HG02678 (cell line): Measurements from ENCODE around the gene EPS8.
"Not testable (repeated sequence)": the region's sequence is repeated elsewhere in the genome, so short reads cannot be mapped to it uniquely, and the experiment has no call there.

Source experiments
- ATAC-seq: cut with Tn5 transposase; IDR thresholded peaks from one replicate; pipeline ENCODE4 v1.9.1; 2021; ENCODE audit warnings: mild to moderate bottlenecking, moderate library complexity; ENCODE audit not compliant: unreplicated experiment

The EPS8 gene

GRCh38 chr12:15662303-15662980 is 126.7 kb downstream of the EPS8 start:
- no peak for ATAC-seq

- ATAC-seq, result no peak
These were observed 137.8 kb downstream of the EPS8 start for GRCh38 chr12:15651371-15651770.

GRCh38 chr12:15650399-15651128 is 138.6 kb downstream of the EPS8 start:
- ATAC-seq, result no peak

GRCh38 chr12:15649347-15649746 is 139.8 kb downstream of the EPS8 start:
- no peak for ATAC-seq

GRCh38 chr12:15648558-15648957 is 140.6 kb downstream of the EPS8 start:
- no peak for ATAC-seq

DNA sequence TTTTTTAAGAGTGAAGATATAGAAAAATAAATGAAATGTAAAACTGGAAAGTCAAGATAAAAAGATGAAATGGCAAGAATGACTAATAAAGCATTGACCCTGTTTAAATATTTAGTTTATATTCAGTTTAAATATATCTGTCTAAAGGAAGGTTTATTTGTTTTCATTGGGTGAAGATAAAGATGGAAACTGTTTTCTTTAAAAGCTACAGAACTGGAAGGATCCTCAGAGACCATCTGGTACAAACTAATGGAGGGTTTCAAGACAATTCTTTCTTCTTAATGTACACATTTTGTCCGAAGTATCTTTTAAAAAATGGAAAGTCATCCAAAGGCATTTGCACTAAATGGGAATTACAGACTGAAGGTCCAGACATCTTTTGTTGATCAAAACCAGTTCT is 142.6 kb downstream of the EPS8 start:
- ATAC-seq, result no peak

- no peak for ATAC-seq
These were observed 144.5 kb downstream of the EPS8 start for GRCh38 chr12:15644700-15645099.

DNA sequence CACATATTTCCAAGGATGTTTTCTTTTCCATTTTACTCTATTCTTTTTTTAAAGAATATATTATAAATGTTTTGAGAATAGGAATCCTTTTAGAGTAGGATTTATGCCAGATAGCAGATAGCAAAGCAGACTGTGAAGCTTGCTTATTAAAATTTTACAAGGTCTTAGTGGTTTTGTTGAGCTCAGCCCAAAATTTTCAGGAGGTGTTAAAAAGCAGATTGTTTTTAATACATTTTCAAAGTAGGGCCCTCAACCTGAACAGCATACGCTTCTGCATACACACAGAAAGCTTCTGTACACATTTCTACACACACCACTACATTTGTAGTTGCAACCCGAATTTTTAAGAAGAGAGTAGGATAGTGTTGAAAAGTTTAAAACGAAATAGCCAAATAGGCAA is 151.0 kb downstream of the EPS8 start:
- ATAC-seq, result no peak

DNA sequence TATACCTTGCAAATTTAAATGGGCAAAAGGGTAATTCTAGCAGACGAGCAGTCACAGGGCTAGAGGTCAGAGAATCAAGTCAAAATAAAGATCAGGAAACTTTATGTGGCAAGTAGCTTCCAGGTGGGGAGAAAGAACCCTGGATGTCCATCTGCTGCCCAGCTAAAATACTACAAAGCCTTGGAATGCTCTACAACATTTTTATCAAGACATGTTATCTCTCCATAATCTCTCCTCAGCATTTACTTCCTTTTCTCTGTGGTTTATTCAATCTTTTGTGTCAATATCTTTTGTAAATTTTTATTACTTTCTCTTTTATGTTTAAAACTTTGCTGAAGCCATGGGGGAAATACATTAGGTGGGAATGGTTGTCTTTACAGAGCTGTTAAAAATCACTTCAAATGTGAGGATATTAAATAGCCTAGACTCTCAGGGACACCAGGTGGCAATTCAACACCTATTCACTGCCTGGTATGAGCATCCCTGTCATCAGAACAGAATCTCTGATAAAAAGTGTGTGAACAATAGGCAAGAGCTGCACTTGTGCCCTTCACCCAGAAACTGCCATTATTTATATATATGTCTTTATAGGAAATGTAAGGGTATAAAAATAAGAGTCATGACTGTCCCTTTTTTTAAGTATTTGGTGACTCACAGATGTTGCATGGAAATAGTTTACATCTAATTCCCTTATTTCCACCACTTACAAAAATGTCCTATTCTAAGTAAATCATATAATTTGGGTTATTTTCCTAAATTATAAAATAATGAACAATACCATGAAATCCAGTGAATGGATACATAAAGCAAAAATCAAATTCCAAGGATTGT is 152.9 kb downstream of the EPS8 start:
- ATAC-seq, result no peak

- ATAC-seq, result no peak
These were observed 155.0 kb downstream of the EPS8 start for GRCh38 chr12:15634010-15634683.

DNA sequence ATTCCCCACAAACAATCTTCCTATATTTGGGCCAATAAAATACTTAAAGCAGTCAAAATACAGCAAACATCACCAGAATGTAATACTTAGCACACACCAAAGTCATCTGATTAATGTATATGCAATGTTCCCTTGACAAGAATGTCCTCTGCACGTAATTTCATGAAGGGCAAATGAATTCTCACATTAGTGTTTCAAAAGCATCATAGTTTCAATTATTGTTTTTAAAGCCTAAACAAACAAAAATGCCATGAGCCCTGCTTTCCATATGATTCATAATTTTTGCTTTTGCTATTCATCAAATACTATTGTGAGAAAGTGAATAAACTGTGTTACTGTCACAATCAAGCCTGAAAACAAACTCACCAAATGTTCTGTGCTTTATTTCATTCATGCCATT is 156.0 kb downstream of the EPS8 start:
- ATAC-seq, result no peak

GRCh38 chr12:15632708-15633107 is 156.5 kb downstream of the EPS8 start:
- no peak for ATAC-seq

DNA sequence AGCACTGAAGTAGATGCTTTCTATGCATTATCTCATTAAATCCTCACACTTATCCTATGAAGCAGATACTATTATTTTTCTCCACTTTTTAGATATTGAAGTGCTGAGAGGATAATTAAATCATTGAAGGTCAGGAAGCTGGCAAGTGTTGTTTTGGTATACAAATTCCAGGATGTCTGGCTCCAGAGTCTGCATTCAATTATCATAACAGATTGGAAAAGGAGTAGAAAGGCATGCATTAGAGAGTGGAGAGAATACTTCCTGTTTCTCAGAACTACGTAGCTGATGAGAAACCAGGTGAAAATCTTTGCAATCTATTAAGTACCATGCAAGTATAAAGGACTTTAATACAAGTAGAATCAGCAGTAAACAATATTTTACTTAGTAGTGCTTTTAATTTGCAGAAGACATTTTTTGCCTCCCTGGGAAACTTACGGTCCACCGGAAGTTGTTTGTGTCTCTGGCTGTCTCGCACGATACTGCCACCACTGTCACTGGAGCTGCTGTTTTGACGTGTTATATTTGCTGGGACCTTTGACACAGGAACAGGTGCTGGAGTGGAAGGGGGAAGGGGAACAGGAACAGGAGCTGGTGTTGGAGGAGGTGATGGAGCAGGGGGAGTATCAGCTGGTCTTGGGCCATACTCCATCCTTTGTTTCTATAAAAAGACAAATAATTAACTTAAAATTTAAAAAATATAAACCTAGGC is 158.0 kb downstream of the EPS8 start:
- no peak for ATAC-seq

GRCh38 chr12:15629761-15630160 is 159.4 kb downstream of the EPS8 start:
- no peak for ATAC-seq

DNA sequence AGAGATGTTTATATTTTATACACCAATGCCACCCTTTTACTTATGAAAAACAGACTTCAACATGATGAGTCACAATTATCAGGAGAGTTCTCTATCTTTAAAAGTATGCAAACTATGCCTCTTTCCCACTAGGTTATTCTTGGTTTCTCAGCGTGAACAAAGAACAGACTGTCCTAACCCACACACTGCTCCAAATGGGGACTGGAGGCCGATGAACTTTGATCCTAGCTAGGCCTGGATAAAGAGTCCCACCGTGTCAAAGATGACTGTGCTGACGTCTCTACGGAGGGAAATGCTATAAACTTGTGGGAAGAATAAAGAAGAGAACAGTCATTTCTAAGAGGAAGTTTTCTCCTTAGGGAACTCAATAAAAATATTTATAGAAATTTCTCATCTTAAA is 160.1 kb downstream of the EPS8 start:
- ATAC-seq, result peak; percentile 80

- no peak for ATAC-seq
These were observed 160.9 kb downstream of the EPS8 start for GRCh38 chr12:15627995-15628945.

GRCh38 chr12:15625075-15625474 is 164.1 kb downstream of the EPS8 start:
- no peak for ATAC-seq

DNA sequence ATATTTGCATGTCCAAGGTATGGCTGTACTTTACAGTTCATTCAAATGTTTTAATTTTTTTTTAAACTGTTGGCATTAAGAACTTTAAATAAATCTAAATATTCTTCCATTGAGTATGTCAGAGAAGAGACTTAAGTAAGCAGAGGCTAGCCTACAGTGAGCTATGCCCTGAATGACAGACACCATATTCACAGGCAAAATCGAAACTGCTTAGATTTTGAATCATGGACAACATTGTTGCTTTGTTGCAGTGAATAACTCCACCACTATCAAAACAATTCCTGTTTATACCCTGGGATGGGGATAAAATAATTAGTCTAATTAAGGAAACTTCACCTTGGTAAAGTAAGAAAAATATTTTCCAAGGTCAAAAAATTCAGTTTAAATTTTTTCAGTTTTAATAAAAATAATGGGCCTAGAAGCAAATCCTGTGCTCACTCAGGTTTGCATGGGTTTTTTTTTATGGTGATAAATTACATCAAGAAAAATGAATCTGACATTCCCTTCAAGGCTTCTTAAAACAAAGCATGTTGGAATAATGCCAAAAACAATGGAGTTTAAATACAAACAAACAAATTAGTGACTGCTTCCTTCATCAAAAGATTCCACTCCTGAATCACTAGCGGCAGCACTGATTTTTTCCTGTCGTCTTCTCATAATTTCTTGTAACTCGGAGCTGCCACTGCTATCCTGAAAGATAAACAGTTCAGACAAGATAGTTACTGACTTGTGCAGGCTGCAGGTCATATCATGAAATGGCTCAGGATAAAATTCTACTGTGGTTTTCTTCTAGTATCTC is 168.2 kb downstream of the EPS8 start:
- ATAC-seq, result no peak

DNA sequence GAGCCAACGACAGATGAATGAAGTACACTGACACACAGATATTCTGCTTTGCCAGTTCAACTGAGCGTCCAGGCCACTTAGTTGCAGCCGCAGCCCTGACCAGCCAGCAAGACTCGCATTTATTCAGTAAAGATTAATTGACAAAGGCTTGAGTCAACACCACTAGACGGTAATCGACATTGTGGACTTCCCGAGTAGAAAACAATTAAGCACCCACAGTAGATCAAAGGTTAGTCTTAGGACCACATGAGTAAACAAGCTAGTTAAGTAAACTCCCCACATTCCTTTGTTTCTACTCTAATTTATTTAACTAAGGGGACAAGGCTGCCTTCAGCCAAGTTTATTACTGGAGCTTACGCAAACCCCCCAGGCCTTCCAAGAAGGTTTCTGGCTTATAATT is 172.7 kb downstream of the EPS8 start:
- not testable (repeated sequence) for ATAC-seq
